ENCODE results near the gene MMP2.

The MMP2 gene

DNA sequence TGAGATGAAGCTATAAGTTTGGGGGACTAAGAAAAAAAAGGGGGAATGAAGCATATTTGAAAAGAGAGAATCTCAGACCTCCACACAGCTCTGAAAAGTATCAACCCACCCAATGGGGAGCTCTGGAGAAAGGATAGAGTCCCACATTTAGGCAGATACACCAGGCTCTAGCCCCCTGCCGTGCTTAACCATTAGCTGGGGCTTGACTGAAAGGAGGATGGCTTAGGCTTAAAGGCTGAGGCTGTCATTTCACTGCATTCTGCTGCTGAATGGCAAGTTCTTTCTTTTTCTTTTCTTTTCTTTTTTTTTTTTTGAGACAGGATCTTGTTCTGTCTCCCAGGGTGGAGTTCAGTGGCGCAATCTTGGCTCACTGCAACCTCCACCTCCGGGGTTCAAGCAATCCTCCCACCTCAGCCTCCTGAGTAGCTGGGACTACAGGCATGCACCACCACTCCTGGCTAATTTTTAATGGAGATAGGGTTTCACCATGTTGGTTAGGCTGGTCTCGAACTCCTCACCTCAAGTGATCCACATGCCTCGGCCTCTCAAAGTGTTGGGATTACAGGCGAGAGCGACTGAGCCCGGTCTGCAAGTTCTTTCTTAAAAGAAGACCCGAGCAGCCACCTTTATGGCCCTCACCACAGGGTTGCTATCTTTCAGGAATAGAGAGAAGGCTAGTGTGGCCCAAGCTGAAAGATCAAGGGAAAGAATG, 9.0 kb upstream of the MMP2 start:
- DNase-seq = no peak

DNA sequence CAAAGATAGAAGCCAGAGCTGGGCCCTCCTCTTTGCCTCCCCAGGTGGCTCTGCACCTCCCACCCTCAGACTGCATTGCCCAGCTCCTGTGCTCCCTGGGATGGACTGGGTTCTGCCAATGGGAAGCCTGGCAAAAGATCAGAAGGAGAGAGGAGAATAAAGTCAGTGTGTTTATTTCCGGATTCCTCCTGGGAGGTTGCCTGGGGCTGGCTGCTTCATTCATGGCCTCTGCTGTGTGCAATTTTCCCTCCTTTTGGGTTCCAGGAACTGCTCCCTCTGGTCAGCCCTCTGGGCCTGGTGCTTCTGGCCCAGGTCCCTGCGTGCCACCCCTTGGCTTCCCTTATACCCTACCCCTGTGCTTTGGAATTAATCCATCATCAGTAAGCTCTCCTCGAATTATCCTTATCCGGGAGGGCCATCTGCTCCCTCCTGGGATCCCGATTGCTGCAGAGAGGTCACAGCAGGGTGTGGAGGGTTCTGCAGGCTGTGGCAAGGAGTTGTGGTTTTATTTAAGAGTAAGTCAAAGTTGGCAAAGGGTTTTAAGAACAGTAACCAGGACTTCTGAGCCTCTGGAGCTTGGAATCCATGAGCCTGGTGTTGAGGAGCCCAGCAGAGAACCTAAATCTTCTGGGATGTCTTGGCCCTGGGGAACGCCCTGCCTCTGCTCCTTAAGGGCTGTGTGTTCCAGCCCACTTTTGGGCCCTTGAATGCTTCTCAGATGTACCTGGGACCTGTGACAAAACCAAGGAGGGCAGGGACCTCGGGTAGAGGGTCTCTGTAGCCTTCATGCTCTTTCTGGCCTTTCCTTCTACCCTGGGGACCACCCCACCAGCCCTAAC, 8.2 kb upstream of the MMP2 start:
- DNase-seq = no peak

DNA sequence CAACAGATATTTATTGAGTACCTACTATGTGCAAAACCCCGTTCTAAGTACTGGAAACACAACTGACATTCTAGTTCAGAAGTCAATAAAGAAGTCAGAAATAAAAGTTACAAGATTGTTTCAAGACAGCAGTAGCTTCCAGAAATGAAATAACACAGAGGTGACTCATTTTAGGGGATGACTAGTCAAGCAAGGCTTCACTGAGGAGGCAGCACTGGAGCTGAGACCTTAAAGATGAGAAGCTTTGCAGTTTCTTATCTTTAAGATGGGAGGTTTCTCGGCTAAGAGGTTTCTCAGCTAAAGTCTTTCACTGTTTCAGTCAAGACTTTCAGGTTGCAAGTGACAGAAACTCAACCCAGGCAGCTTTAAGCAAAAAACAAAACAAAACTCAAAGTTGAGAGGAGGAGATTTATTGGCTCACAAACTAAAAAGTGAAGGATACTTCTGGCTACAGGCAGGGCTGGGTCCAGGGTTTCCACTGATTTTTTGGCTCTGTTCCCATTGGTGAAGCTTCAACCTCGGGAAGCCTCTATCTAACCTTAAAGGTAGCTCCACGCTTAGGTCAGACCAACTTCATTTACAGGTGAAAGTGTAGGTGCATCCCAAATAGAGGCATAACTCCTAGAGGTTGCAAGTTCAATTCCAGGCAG, 7.4 kb upstream of the MMP2 start:
- no peak for DNase-seq

DNA sequence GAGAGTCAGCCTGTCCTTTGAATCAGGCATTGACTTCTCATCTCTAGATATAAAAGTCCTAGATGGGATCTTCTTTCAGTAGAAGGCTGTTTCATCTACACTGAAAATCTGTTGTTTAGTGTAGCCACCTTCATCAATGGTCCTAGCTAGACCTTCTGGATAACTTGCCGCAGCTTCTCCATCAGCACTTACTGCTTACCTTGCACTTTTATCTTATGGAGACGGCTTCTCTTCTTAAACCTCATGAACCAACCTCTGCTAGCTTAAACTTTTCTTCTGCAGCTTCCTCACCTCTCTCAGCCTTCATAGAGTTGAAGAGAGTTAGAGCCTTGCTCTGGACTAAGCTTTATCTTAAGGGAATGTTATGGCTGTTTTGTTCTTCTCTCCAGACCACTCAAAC, 5.4 kb upstream of the MMP2 start:
- no peak for DNase-seq

DNA sequence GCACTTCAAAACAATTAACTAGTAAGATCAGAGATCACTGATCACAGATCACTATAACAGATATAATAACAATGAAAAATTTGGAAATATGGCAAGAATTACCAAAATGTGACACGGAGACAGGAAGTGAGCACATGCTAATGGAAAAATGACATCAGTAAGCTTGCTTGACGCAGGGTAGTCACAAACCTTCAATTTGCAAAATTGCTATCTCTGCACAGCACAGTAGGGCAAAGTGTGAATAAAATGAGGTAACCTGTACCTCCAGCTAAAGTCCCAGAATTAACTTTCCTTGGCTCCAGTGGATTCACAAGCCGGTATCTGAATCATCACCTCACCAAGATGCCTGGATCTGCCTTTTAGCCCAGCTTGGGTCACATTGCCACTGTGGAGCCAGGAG, 4.2 kb upstream of the MMP2 start:
- DNase-seq = no peak

DNA sequence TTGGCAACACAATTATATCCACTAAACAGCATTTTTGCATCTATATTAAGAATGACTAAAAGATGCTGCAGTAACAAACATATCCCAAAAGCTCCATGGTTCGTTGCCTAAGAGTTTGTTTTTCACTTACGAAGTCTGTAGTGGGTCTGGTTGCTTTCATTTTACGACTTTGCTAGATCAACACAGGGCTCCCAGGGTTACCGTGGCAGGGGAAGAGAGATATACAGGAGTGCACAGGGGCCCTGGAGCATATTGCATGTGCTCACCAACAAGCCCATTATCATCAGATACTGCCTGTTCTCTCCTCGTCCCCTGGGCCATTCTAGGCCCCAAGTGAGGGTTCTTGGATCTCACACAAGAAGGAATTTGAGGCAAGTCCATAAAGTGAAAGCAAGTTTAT, 3.1 kb upstream of the MMP2 start:
- no peak for DNase-seq

DNA sequence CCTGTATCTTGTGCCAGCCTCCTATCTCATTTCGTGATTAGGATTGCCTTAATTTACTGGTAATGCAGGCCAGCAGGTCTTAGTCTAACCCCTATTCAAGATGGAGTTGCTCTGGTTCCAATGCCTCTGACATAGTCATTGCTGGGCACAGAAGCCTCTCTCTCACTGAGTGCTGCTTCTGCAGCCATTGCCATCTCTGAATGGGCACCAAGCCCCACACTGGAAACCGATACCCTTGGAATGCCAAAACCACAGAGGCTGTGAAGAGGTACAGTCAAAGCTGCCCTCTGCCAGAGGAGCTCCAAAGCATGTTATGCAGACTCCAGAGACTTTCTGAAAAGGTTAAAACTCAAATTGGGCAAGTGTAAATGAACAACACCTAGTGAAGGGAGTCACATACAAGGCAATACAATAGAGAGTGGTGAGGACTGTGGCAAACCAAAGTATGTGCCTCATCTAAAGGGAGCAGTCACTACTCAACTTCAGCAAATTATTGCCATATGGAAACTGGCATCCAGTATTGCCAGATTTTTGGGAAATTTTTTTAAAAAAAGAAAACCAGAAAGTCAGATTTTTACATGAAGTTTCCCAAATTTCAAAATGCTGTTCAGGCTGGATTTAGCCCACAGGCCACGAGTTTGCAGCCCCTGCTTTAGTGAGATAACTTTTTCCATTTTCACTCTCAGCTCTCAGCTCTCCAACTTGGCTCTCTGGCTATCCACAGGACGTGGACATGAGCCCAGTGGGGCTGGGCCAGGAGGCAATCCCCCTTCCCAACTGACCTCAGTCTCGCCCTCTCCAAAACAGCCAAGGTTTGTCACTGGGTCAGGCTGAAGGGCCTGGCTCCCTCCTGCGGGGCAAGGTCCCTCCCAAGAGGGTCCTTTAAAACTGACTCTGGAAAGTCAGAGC, 2.1 kb upstream of the MMP2 start:
- no peak for DNase-seq

DNA sequence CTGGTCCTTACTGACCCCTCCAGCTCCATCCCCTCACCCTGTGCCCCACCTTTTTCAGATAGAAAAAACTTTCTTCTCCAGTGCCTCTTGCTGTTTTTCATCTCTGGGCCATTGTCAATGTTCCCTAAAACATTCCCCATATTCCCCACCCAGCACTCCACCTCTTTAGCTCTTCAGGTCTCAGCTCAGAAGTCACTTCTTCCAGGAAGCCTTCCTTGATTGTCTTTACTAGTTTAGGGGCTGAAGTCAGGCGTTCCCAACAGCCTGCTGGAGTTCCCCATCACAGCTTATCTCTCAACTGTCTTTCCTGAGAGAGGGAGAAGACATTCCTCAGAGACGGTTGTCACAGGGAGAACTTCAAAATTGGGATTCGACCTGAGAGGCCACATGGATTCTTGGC, 1.3 kb upstream of the MMP2 start:
- DNase-seq = no peak

DNA sequence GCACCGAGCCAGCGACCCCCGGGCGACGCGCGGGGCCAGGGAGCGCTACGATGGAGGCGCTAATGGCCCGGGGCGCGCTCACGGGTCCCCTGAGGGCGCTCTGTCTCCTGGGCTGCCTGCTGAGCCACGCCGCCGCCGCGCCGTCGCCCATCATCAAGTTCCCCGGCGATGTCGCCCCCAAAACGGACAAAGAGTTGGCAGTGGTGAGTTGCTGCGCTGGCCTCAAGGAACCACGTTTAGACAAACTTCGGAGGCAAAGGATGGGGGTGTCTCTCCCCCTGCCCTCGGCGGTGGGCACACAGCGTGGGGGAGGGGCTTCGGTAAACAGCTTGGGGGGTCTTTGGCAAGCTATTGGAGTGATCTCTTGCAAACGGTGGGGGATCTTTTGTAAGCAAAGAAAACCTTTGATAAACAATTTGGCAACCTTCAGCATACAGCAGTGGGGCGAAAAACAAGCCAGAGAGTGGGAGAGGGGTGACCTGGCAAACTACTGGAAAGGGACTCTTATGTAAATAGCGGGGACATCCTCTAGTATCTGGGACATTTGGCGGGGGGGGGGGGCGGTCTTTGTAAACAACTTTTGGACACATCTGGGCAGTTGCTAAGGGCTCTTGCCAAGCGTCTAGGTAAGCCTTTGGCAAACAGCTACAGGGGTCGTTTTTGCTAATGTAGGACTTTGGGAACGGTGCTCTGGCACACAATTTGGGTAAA, 587 bp downstream of the MMP2 start:
- DNase-seq = no peak

DNA sequence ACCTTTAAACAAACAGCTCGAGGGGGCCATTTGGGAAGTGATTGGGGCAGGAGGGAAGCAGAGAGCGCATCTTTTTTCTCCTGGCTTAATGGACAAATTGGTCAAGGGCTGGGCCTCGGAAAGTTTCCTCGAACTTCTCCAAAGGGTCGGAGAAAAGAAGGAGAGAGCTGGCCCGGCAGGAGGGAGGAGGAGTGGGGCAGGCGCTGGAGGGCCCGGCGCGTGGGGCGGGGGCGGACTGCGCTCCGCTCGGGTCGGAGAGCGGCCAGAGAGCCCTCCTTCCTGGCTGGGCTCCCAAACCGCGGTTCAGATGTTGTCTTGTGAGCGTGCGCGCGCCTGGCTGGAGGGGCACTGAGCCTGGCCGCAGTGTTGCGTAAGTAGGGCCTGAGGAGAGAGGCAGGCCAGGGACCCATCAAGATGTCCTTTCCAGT, 1.2 kb downstream of the MMP2 start:
- no peak for DNase-seq

DNA sequence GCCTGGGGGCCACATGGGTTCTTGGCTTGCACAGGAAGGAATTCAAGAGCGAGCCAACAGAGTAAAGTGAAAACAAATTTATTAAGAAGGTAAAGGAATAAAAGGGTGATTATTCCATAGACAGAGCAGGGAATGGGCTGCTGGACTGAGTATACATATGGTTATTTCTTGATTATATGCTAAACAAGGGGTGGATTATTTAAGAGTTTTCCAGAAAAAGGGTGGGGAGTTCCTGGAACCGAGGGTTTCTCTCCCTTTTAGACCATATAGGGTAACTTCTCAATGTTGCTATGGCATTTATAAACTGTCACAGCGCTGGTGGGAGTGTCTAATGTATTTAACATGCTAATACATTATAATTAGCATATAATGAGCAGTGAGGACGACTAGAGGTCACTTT, 2.0 kb downstream of the MMP2 start:
- no peak for DNase-seq

DNA sequence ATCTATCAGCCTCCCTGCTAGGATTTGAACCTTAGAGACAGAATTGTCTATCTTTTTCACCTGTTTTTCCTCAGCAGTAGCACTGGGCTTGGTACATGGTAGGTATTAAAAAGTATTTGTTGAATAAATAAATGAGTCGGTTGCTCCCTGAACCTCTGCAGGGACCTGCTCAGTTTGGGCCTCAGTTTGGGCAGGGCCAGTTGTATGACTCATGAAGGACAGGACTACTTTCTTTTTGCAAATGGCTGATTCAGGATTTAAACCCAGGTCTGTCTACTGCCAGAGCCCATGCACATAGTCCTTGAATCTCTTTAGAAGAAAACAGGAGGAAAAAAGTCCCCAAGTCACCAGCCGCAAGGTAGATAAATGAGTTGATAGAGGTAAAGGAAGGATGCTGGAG, 3.1 kb downstream of the MMP2 start:
- DNase-seq = no peak

DNA sequence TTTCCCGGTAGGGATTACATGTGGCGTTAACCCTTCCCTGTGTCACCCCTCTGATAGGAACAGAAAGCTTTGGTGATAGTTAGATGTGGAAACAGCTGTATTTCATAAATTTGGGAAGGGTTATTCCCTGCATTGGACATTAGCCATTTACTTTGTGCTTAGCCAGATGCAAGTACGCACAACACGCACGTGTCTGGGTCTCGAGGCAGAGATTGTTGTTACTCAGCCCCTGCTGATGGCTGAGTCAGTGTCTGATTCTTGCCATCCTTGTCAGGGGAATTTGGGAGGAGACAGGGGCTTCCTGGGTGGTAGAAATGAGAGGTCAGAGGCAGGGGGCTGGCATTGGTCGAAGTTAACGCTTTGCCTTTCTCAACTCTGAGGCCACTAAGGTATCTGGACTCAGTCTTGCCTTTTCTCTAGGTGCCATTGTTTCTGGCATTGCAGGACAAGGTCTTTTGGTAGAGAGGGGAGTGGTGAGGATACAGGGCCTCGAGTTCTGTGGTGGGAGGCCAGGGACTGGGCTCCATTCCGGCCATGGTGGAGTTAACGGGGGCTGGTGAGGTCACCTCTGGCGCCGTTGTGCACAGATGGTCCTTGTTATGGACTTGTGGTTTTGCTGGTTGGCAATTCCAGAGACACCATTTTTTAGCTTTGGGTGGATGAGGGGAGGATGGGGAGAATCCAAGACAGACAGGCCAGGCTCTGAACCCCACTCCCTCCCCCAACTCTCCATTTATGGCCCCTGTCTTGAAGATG, 8.2 kb downstream of the MMP2 start:
- DNase-seq = no peak

DNA sequence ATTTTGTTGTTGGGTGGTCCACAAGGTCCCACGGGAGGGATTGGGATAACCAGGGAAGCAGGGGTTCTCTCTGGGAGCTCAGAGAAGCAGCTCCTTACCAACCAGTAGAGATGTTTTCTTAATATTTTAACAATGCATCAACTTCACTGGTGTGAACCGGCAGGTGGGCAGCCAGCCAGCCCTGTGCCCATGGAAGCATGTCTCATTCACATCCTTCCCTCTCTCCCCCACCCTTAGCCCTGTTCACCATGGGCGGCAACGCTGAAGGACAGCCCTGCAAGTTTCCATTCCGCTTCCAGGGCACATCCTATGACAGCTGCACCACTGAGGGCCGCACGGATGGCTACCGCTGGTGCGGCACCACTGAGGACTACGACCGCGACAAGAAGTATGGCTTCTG, 9.3 kb downstream of the MMP2 start:
- DNase-seq = no peak

DNA sequence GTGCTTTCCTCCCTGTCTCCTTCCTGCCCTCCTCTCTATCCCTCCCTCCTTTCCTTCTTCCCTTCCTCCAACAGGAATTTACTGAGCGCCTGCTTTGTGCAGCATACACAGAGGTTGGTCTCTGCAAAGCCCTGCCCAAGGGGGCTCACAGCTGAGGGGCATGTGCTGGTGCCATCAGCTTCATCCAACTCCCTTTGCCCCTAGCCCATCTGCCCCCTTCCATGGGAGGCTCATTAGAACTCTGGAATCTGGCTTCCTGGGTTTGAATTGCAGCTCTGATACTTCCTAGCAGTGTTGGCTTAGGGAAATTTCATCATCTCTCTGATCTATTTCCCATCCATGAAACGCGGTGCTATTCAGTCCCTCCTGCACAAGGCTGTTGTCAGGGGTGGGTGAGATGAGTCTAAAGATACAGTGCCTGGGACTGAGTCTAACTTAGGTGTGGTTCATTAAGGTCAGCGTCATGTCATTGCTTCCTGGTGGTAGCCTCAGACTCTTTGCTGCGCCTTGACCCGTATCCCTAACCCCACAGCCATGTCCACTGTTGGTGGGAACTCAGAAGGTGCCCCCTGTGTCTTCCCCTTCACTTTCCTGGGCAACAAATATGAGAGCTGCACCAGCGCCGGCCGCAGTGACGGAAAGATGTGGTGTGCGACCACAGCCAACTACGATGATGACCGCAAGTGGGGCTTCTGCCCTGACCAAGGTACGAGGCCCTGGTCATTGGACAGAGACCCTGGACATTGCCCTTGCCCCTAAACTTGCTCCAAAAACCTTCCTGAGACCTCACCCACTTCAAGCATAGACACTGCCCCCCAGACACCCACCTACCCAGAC, 10.3 kb downstream of the MMP2 start:
- DNase-seq = no peak

DNA sequence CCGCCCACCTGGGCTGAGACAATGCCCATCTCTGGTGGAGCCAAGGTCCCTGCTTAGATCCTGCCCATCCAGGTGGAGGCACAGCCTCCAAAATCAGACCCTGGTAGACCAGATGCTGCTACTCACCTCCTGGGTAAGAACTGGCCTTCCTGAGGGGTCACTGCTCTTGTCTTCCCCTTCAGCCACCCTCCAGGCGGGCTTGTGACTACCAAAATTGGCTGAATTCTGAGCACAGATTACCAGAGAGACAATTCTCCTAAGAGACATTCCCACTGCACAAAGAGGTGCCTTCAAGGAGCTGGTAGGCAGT, 10.9 kb downstream of the MMP2 start:
- DNase-seq = no peak

DNA sequence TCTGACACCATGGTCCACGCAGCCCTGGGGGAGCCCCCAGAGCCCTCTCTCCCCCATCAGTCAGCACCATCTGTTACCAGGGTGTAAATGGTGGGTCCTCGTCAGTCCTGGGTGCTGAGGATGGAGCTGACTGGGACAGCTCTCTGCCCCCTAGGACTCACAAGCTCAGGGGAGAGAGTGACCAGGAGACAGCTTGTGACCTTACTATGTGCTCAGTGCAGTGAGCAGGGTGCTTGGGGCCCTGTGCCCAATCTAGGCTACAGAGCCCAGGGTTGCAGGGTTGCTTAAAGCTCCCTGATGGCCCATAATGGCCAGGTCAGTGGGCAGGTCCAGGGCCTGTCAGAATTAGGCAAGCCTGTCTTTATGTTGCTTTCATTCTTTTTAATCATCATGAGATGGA, 11.3 kb downstream of the MMP2 start:
- DNase-seq = no peak

DNA sequence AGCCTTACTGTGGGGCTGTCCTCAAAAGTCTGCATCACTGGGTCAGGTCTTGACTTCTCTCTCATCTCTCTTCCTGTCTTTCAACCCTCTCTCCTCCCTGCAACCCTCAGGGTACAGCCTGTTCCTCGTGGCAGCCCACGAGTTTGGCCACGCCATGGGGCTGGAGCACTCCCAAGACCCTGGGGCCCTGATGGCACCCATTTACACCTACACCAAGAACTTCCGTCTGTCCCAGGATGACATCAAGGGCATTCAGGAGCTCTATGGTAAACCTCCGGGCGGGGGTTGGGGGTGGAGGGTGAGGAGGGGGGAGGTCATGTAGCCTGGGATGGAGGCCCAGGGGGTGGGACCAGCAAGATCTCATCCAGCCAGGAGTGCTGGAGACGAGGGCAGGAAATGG, 12.7 kb downstream of the MMP2 start:
- no peak for DNase-seq

DNA sequence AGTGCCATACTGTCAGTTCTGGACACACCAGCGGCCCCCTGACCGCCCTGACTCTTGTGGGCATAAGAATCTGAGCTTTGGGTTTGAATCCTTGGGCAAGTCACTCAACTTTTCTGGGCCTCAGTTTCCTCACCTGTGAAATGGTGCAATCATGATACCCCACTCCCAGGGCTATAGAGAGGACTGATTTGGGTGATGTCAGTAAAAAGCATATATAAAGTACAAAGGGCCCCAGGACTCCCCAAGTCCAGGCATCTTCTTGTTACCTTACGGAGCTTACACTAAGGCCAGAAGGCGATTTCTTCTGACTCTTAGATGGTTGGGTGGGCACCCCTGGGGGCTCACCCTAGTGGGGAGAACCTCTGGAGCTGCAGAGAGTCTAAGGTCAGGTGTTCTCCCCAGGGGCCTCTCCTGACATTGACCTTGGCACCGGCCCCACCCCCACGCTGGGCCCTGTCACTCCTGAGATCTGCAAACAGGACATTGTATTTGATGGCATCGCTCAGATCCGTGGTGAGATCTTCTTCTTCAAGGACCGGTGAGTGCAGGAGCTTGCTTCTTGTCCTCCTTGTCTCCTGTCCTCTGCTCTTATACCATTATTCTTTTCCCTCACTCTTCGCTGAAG, 13.9 kb downstream of the MMP2 start:
- DNase-seq = no peak

DNA sequence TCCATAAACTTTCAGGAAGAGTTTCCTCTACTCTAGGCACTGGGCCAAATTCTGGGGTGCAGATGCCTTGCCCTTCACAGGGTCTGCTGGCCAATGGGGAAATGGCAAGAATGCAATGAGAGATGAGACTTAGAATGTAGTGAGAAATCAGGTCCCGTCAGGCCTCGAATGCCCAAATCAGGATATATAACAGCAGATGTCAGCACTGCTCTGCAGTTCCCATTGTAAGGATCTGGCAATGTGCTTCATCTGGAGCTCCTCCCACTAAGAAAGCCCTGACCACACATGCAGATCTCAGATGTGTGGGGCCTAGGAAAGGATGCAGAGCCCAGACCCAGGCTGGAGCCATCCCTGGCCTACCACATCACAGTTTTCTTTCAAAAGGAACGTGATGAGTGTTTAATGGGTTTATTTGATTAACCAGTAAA, 16.0 kb downstream of the MMP2 start:
- DNase-seq = no peak

Measured in KG1 (cell line).